Activated T-helper 17 cell treated with anti-CD3 and anti-CD28 coated beads, Interleukin-2, amount 50 U/mL, for 72 hours (primary cell): ENCODE measurements around the gene EPC2. TPM values are rescaled to one million over a fixed set of nuclear protein-coding genes. Genes with fewer than 3 reads are reported as not detected.
"Not testable (repeated sequence)": the region's sequence is repeated elsewhere in the genome, so short reads cannot be mapped to it uniquely, and the experiment has no call there.

Experiments
- ATAC-seq: fragments of 150-1000 bp; cut with Tn5 transposase; replicated peaks from 2 replicates; pipeline ENCODE4 v1.10.0; 2021; ENCODE audit warnings: mild to moderate bottlenecking, moderate library complexity
- H3K27ac Mint-ChIP-seq: one replicate; pipeline ENCODE4 v1.8.0; 2022; ENCODE audit warnings: mixed read lengths
- H3K27me3 Mint-ChIP-seq: one replicate; pipeline ENCODE4 v1.8.0; 2022; ENCODE audit warnings: mixed read lengths
- H3K36me3 Mint-ChIP-seq: one replicate; pipeline ENCODE4 v1.8.0; 2022; ENCODE audit warnings: low read depth, mild to moderate bottlenecking, mixed read lengths
- H3K4me1 Mint-ChIP-seq: one replicate; pipeline ENCODE4 v1.8.0; 2022; ENCODE audit warnings: mixed read lengths
- H3K4me3 Mint-ChIP-seq: one replicate; pipeline ENCODE4 v1.8.0; 2022; ENCODE audit warnings: mild to moderate bottlenecking, mixed read lengths
- H3K9me3 Mint-ChIP-seq: one replicate; pipeline ENCODE4 v1.8.0; 2022; ENCODE audit warnings: mixed read lengths
- total RNA-seq, 2 donors: library from RNA; stranded (reverse); gene quantifications; one replicate each; pipeline ENCODE4 v1.2.3, GENCODE V29; 2022

Gene EPC2
- total RNA-seq, 2 donors from 2014 or later = 22.5 to 25.7 TPM

DNA sequence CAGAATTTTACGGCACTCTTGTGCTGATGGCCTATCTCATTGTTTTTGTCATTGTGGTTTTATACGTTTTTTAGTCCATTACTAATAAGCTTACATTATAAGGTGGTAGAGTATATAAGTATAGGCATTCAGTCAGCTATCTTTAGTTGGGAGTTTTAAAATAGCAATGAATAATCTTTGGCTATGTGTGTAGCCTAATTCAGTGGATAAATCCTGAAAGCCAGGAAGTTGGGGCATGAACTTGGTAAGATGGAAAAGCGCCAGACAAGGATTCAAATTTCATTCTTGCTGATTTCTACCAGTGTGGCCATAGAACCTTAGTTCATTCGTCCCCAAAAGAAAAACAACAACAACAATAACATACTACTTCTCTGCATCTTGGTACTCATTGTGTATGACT is 31.2 kb downstream of the EPC2 start:
- no peak for ATAC-seq
- Mint-ChIP-seq H3K27me3 (no peaks in the 10 kb centered on the region), H3K9me3 (peaks cover 3% of the 10 kb centered on the region), H3K4me1 (peaks cover 43% of the 10 kb centered on the region), H3K27ac (no peak overlapping the region), H3K36me3 (no peaks in the 10 kb centered on the region), H3K4me3 (no peak overlapping the region)

DNA sequence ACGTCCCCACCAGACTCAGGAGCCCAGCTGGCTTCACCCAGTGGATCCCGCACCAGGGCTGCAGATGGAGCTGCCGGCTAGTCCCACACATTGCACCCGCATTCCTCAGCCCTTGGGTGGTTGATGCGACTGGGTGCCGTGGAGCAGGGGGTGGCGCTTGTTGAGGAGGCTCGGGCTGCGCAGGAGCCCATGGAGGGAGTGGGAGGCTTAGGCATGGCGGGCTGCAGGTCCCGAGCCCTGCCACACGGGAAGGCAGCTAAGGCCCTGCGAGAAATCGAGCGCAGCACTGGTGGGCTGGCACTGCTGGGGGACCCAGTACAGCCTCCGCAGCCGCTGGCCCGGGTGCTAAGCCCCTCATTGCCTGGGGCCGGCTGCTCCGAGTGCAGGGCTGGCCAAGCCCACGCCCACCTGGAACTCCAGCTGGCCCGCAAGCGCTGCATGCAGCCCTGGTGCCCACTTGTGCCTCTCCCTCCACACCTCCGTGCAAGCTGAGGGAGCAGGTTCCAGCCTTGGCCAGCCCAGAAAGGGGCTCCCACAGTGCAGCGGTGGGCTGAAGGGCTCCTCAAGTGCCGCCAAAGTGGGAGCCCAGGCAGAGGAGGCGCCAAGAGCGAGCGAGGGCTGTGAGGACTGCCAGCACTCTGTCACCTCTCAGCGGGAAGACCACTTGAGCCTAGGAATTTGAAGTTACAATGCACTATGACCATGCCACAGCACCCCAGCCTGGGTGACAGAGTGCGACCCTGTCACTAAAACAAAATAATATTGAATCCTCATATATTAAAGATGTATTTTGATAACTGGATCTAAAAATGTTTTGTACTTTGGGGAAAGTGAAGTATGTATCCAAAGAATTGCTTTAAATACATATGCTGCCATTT is 34.0 kb downstream of the EPC2 start:
- H3K36me3 Mint-ChIP-seq, H3K27me3 Mint-ChIP-seq, H3K27ac Mint-ChIP-seq, ATAC-seq, H3K9me3 Mint-ChIP-seq, H3K4me3 Mint-ChIP-seq: not testable (repeated sequence)
- H3K4me1 Mint-ChIP-seq = peaks cover 44% of the 10 kb centered on the region

DNA sequence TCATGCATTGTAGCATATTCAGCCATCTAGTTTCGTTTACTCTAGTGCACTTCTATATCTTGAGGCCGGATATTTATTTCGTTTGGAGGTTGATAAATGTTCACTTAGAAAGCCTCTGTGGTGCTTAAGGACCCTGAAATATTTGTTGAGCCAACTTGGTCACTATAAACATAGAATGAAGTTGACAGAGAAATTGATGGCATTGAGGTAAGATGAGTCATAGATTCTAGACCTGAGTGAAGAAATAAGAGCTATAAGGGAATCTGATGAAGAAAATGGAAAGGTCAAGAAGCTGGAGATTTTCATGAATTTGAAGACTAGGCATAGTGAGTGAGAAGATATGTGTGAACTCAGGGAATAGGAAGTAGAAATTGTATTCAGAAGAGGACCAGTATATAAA is 35.9 kb downstream of the EPC2 start:
- Mint-ChIP-seq H3K27ac (peak overlapping the region; percentile 18), H3K4me3 (peak overlapping the region; percentile 0), H3K36me3 (no peaks in the 10 kb centered on the region), H3K27me3 (no peaks in the 10 kb centered on the region), H3K4me1 (peaks cover 39% of the 10 kb centered on the region), H3K9me3 (peaks cover 4% of the 10 kb centered on the region)
- peak; percentile 69 for ATAC-seq

DNA sequence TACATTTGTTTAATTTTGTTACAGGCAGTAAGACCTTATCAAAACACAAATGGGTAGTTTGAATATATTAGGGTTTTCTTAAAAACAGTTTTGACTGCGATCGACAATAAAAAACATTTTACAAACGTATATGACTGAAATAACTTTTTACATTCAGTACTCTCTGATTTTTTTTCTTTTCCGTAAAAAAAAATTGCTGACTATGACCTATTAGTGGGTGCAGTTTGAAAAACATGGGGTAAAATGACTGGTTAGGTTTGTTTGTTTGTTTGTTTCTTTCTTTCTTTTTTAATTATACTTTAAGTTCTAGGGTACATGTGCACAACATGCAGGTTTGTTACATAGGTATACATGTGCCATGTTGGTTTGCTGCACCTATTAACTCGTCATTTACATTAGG is 36.9 kb downstream of the EPC2 start:
- Mint-ChIP-seq H3K27me3 (no peaks in the 10 kb centered on the region), H3K9me3 (peaks cover 4% of the 10 kb centered on the region), H3K36me3 (no peaks in the 10 kb centered on the region), H3K4me1 (peaks cover 44% of the 10 kb centered on the region), H3K27ac (no peak overlapping the region), H3K4me3 (no peak overlapping the region)
- ATAC-seq = no peak

DNA sequence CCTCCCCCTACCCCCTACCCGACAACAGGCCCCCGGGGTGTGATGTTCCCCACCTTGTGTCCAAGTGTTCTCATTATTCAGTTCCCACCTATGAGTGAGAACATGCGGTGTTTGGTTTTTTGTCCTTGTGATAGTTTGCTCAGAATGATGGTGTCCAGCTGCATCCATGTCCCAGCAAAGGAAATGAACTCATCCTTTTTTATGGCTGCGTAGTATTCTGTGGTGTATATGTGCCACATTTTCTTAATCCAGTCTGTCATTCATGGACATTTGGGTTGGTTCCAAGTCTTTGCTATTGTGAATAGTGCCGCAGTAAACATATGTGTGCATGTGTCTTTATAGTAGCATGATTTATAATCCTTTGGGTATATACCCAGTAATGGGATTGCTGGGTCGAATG is 37.3 kb downstream of the EPC2 start:
- ATAC-seq, H3K4me3 Mint-ChIP-seq, H3K36me3 Mint-ChIP-seq, H3K27me3 Mint-ChIP-seq, H3K9me3 Mint-ChIP-seq, H3K27ac Mint-ChIP-seq: not testable (repeated sequence)
- H3K4me1 Mint-ChIP-seq = peaks cover 45% of the 10 kb centered on the region

DNA sequence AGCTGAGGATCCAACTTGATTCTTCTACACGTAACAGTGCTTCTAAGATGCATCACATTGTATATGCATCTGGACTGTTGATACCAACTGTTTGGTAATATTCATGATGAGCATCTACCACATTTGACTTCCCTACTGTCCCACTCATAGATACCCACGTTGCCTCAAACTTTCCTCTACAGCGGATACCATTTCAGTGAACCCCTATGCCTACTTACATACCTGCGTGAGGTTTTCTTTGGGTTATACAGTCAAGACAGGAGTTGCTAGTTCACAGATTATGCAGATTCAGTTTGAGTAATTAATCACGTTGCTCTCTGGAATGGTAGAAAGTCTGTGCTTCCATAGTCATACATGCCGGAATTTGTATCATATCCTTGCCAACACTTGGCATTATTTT is 40.0 kb downstream of the EPC2 start:
- Mint-ChIP-seq H3K36me3 (peaks cover 11% of the 10 kb centered on the region), H3K4me3 (peak overlapping the region; percentile 30), H3K27ac (peak overlapping the region; percentile 47), H3K9me3 (peaks cover 4% of the 10 kb centered on the region), H3K4me1 (peaks cover 57% of the 10 kb centered on the region), H3K27me3 (no peaks in the 10 kb centered on the region)
- ATAC-seq = peak; percentile 84

DNA sequence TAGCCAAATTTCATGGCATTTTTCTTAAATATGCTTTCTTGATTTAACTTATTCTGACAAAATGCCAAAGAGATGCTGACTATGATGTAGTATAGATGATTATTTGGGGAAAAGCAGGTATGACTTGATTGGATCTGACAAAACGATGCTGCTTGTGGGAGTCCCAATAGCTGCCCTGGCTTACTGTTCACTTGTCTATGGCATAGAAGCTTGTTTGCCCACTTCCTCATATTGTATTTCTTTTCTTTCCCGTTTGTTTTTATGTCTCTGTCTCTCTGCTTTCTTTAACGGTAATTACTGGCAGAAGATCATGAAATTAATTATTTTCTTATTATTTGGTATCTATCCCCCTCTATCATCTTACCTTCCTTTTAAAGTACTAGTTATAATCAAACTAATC is 43.0 kb downstream of the EPC2 start:
- Mint-ChIP-seq H3K36me3 (peaks cover 38% of the 10 kb centered on the region), H3K4me3 (no peak overlapping the region), H3K9me3 (no peaks in the 10 kb centered on the region), H3K4me1 (peaks cover 42% of the 10 kb centered on the region), H3K27me3 (no peaks in the 10 kb centered on the region), H3K27ac (no peak overlapping the region)
- no peak for ATAC-seq

DNA sequence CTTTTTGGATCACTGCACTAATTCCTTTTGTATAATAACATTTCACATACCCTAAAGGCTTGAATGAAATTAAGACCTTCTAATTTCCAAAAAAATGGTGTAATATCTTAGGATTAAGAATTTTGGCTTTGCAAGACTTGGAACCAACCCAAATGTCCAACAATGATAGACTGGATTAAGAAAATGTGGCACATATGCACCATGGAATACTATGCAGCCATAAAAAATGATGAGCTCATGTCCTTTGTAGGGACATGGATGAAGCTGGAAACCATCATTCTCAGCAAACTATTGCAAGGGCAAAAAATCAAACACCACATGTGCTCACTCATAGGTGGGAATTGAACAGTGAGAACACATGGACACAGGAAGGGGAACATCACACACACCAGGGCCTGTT is 43.5 kb downstream of the EPC2 start:
- not testable (repeated sequence) for H3K27ac Mint-ChIP-seq, H3K4me3 Mint-ChIP-seq, H3K27me3 Mint-ChIP-seq, H3K9me3 Mint-ChIP-seq, ATAC-seq
- Mint-ChIP-seq H3K4me1 (peaks cover 38% of the 10 kb centered on the region), H3K36me3 (peaks cover 41% of the 10 kb centered on the region)

DNA sequence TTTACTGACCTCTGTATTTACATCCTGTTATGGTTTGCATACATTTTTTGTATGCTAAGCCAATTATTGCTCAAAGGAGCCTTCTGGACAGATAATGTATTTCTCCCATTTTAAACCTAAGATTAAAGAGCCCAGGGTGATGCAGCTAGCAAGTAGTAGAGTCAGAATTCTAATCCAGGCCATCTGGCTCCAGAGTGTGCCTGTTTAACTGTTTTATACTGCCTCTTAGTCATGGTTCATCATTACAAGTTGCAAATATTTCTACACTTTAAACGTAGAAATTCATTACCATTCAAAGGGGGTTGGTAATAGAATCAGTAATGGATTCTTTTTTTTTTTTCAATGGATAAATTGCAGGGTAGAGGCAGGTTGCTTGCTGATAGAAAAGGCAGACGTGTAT is 52.4 kb downstream of the EPC2 start:
- H3K27me3 Mint-ChIP-seq = no peaks in the 10 kb centered on the region
- peaks cover 78% of the 10 kb centered on the region for H3K36me3 Mint-ChIP-seq
- peaks cover 10% of the 10 kb centered on the region for H3K4me1 Mint-ChIP-seq
- ATAC-seq = no peak
- peaks cover 21% of the 10 kb centered on the region for H3K9me3 Mint-ChIP-seq
- H3K4me3 Mint-ChIP-seq = no peak overlapping the region
- H3K27ac Mint-ChIP-seq = no peak overlapping the region

DNA sequence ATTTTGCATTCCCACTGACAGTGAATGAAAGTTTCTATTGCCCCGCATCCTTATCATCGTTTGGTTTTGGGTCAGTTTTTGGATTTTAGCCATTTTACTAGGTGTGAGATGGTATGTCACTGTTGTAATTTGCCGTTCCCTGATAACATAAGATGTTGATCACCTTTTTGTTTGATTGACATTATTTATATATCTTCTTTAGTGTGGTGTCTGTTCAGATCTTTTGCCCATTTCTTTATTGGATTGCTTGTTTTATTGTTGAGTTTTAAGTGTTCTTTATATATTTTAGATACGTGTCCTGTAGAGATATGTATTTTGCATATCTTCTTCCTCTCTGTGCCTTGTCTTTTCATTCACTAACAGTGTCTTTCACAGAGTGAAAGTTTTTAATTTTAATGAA is 55.3 kb downstream of the EPC2 start:
- ATAC-seq = no peak
- H3K4me1 Mint-ChIP-seq = peaks cover 18% of the 10 kb centered on the region
- H3K4me3 Mint-ChIP-seq = no peak overlapping the region
- no peaks in the 10 kb centered on the region for H3K27me3 Mint-ChIP-seq
- H3K9me3 Mint-ChIP-seq = peaks cover 21% of the 10 kb centered on the region
- H3K36me3 Mint-ChIP-seq = peaks cover 79% of the 10 kb centered on the region
- H3K27ac Mint-ChIP-seq = no peak overlapping the region

DNA sequence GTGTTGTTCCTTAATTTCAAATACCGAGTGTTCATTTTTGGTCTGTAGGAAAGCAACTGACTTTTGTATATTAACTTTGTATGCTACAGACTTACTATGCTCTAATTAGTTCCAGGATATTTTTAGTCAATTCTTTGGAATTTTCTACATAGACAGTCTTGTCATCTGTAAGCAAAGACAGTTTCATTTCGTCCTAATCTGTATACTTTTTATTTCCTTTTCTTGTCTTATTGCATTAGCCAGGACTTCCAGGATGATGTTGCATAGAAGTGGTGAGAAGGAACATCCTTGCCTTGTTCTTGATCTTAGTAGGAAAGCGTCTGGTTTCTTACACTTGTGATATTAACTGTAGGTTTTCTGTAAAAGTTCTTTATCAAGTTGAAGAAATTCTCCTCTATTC is 56.5 kb downstream of the EPC2 start:
- peaks cover 79% of the 10 kb centered on the region for H3K36me3 Mint-ChIP-seq
- ATAC-seq = no peak
- no peaks in the 10 kb centered on the region for H3K27me3 Mint-ChIP-seq
- H3K9me3 Mint-ChIP-seq = peaks cover 21% of the 10 kb centered on the region
- peaks cover 20% of the 10 kb centered on the region for H3K4me1 Mint-ChIP-seq
- H3K4me3 Mint-ChIP-seq = no peak overlapping the region
- peak overlapping the region; percentile 12 for H3K27ac Mint-ChIP-seq

DNA sequence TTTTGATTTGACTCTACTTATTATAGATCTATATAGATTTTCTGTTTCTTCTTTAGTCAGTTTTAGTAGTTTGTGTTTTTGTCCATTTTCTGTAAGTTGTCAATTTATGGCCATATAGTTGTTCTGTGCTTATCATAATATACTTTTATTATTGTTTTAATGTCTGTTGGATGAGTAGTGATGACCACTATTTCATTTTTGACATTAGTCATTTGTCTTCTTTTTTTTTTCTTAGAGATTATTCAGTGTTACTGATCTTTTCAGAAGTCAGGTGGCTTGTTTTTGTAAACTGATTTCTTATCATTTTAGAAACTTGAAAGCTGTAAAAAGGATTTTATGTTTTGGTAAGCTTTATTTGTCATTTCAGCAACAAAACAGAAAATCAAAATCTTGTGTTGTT is 57.3 kb downstream of the EPC2 start:
- H3K27ac Mint-ChIP-seq = peak overlapping the region; percentile 12
- H3K4me1 Mint-ChIP-seq = peaks cover 22% of the 10 kb centered on the region
- no peaks in the 10 kb centered on the region for H3K27me3 Mint-ChIP-seq
- ATAC-seq = peak; percentile 51
- no peak overlapping the region for H3K4me3 Mint-ChIP-seq
- peaks cover 77% of the 10 kb centered on the region for H3K36me3 Mint-ChIP-seq
- peaks cover 21% of the 10 kb centered on the region for H3K9me3 Mint-ChIP-seq

DNA sequence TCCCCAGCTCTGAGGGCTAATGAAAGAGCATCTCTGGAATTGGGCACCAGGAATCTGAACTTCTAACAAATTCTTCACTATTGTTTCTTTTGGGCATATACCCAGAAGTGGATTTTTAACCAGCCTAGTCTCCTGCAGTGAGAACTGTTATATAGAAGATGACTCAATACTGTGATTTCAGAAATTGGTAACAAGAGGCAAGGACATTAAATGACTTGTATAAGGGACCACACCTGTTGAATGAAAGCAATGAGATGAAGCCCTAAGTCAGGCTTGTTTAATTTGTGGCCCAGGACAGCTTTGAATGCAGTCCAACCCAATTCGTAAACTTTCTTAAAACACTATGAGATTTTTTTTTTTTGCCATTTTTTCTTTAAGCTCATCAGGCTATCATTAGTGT is 57.9 kb downstream of the EPC2 start:
- H3K36me3 Mint-ChIP-seq = peaks cover 77% of the 10 kb centered on the region
- no peaks in the 10 kb centered on the region for H3K27me3 Mint-ChIP-seq
- H3K27ac Mint-ChIP-seq = peak overlapping the region; percentile 12
- H3K4me3 Mint-ChIP-seq = no peak overlapping the region
- H3K9me3 Mint-ChIP-seq = peaks cover 21% of the 10 kb centered on the region
- H3K4me1 Mint-ChIP-seq = peaks cover 22% of the 10 kb centered on the region
- ATAC-seq = peak; percentile 99

DNA sequence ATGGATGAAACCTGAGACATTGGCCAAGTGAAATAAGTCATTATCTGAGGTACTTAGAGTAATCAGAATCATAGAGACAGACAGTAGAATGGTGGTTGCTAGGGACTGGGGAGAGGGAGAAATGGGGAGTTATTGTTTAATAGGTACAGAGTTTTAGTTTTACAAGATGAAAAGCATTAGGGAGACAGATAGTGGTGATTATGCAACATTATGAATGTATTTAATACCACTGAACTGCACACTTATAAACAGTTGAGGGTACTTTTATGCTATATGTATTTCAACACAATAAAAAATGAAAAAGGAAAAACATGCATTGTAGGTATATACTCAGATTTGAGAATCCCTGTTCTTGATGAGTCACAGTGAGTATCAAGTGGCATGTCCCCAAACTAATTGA is 59.7 kb downstream of the EPC2 start:
- peaks cover 25% of the 10 kb centered on the region for H3K9me3 Mint-ChIP-seq
- H3K27ac Mint-ChIP-seq = no peak overlapping the region
- no peaks in the 10 kb centered on the region for H3K27me3 Mint-ChIP-seq
- no peak overlapping the region for H3K4me3 Mint-ChIP-seq
- H3K36me3 Mint-ChIP-seq = peaks cover 71% of the 10 kb centered on the region
- peaks cover 22% of the 10 kb centered on the region for H3K4me1 Mint-ChIP-seq
- no peak for ATAC-seq

DNA sequence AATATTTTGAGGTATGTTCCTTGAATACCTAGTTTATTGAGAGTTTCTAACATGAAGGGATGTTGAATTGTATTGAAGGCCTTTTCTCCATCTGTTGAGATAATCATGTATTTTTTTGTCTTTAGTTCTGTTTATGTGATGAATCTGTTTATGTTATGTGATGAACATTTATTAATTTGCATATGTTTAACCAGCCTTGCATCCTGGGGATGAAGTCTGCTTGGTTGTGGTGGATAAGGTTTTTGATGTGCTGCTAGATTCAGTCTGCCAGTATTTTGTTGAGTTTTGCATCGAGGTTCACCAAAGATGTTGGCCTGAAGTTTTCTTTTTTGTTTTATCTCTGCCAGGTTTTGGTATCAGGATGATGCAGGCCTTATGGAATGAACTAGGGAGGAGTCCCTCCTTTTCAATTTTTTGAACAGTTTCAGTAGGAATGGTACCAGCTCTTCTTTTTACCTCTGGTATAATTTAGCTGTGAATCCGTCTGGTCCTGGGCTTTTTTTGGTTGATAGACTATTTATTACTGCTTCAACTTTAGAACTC is 71.9 kb downstream of the EPC2 start:
- H3K27ac Mint-ChIP-seq = no peak overlapping the region
- no peak overlapping the region for H3K4me3 Mint-ChIP-seq
- ATAC-seq = no peak
- peaks cover 18% of the 10 kb centered on the region for H3K36me3 Mint-ChIP-seq
- peaks cover 68% of the 10 kb centered on the region for H3K4me1 Mint-ChIP-seq
- peaks cover 5% of the 10 kb centered on the region for H3K9me3 Mint-ChIP-seq
- no peaks in the 10 kb centered on the region for H3K27me3 Mint-ChIP-seq
